GF-D8 (cell line): Measurements from ENCODE around the gene METTL22.
"Not testable (repeated sequence)": the region's sequence is repeated elsewhere in the genome, so short reads cannot be mapped to it uniquely, and the experiment has no call there.

Experiments
- DNase-seq: peaks from one replicate; lab custom pipeline; 2025; lab: John Stamatoyannopoulos, UW

METTL22 gene

GRCh38 chr16:8632675-8633182 is 11.2 kb downstream of the METTL22 start:
- peak; percentile 93 for DNase-seq

GRCh38 chr16:8634991-8635736 is 13.7 kb downstream of the METTL22 start:
- no peak for DNase-seq

- DNase-seq, result no peak
Measured at GRCh38 chr16:8639694-8640093, 18.2 kb downstream of the METTL22 start.

GRCh38 chr16:8641671-8642070 is 20.2 kb downstream of the METTL22 start:
- no peak for DNase-seq

GRCh38 chr16:8642146-8642545 is 20.6 kb downstream of the METTL22 start:
- DNase-seq, result no peak

GRCh38 chr16:8644211-8645140 is 23.0 kb downstream of the METTL22 start:
- peak; percentile 89 for DNase-seq

GRCh38 chr16:8645141-8645521 is 23.6 kb downstream of the METTL22 start:
- peak; percentile 64 for DNase-seq

GRCh38 chr16:8645831-8646230 is 24.3 kb downstream of the METTL22 start:
- DNase-seq, result no peak

- DNase-seq, result no peak
Measured at GRCh38 chr16:8646326-8647053, 25.0 kb downstream of the METTL22 start.

- no peak for DNase-seq
Measured at GRCh38 chr16:8647721-8648318, 26.3 kb downstream of the METTL22 start.

- DNase-seq, result no peak
Measured at GRCh38 chr16:8648877-8649276, 27.4 kb downstream of the METTL22 start.

GRCh38 chr16:8649829-8650554 is 28.5 kb downstream of the METTL22 start:
- DNase-seq, result no peak

- DNase-seq, result not testable (repeated sequence)
Measured at GRCh38 chr16:8651958-8652357, 30.5 kb downstream of the METTL22 start.

GRCh38 chr16:8655184-8655717 is 33.8 kb downstream of the METTL22 start:
- DNase-seq, result peak; percentile 9

- DNase-seq, result no peak
Measured at GRCh38 chr16:8656376-8656775, 34.9 kb downstream of the METTL22 start.

- no peak for DNase-seq
Measured at GRCh38 chr16:8660841-8661301, 39.4 kb downstream of the METTL22 start.

GRCh38 chr16:8661703-8662102 is 40.2 kb downstream of the METTL22 start:
- no peak for DNase-seq

GRCh38 chr16:8663192-8664089 is 41.9 kb downstream of the METTL22 start:
- no peak for DNase-seq

GRCh38 chr16:8665529-8665928 is 44.0 kb downstream of the METTL22 start:
- DNase-seq, result no peak

GRCh38 chr16:8667492-8667891 is 46.0 kb downstream of the METTL22 start:
- no peak for DNase-seq
